Measurements from ENCODE around the gene KCNIP4. TPM values are rescaled to one million over a fixed set of nuclear protein-coding genes. Genes with fewer than 3 reads are reported as not detected.

The KCNIP4 gene
- total and polyA plus RNA-seq, 2 of the 4 experiments (the other 2 are of a cell fraction) = not detected

- no peaks in the 10 kb centered on the region for H3K4me1 ChIP-seq (ENCODE audit: control insufficient read depth, insufficient read depth, low read length)
- no peaks in the 10 kb centered on the region for H3K9me1 ChIP-seq (ENCODE audit: insufficient read depth, low read length)
- ATAC-seq (ENCODE audit: low read depth) (no peak), DNase-seq (no peak)
- H3K4me2 ChIP-seq (ENCODE audit: low read depth, low read length) = no peak overlapping the region
- peaks cover 6% of the 10 kb centered on the region for H3K9me3 ChIP-seq (ENCODE audit: control insufficient read depth, insufficient read depth, low read length)
- no peaks in the 10 kb centered on the region for H4K20me1 ChIP-seq (ENCODE audit: insufficient read depth, low read length)
- H2AFZ ChIP-seq (replicated peaks; ENCODE audit: low read length, poor library complexity) = no peak overlapping the region
- in situ Hi-C loops (cut with MboI; ENCODE audit: low sequenced_read_pairs) = no loop called here
- no peak overlapping the region for H3K4ac ChIP-seq (ENCODE audit: low read depth, low read length)
- no peaks in the 10 kb centered on the region for H3K36me3 ChIP-seq (ENCODE audit: control insufficient read depth, insufficient read depth, low read length)
- no peak overlapping the region for H2AK5ac ChIP-seq (ENCODE audit: low read depth, low read length)
- POLR2A ChIA-PET (ENCODE audit: unreplicated experiment) = no interaction called here
- no peak overlapping the region for H3K56ac ChIP-seq (ENCODE audit: extremely low read depth, insufficient read depth, low read length)
- no CpG with 5 or more reads among the region's 2 CpGs for WGBS, 2 experiments (ENCODE audit: extremely low coverage in 2 of 2, insufficient read length in 1 of 2)
- no peak overlapping the region for H2BK15ac ChIP-seq (ENCODE audit: low read depth, low read length)
- no peak overlapping the region for H2BK120ac ChIP-seq (ENCODE audit: low read depth, low read length)
- H4K91ac ChIP-seq (ENCODE audit: insufficient read depth, low read depth, low read length) = no peak overlapping the region
- H3K14ac ChIP-seq (replicated peaks; ENCODE audit: low read depth, low read length) = no peak overlapping the region
- H3K27me3 ChIP-seq (ENCODE audit: control insufficient read depth, insufficient read depth, low read length) = no peaks in the 10 kb centered on the region
- no peak overlapping the region for H2BK5ac ChIP-seq (ENCODE audit: low read depth, low read length, poor library complexity, severe bottlenecking)
- intact Hi-C loops (cut with micrococcal nuclease) = no loop called here
- CTCF ChIA-PET = no interaction called here
- H3K79me1 ChIP-seq (ENCODE audit: low read depth in 1 of 2, low read length in 2 of 2) = no peaks in the 10 kb centered on the region
- no peak overlapping the region for H3K27ac ChIP-seq (ENCODE audit: insufficient read depth, low read length)
- no peak overlapping the region for H4K5ac ChIP-seq (ENCODE audit: low read depth, low read length)
- dilution Hi-C loops (cut with HindIII; ENCODE audit: low sequenced_read_pairs, unreplicated experiment) = no loop called here
- no TSS peak for BruUV-seq (replicated peaks)
- no peak overlapping the region for H3K9ac ChIP-seq (ENCODE audit: low read depth, low read length)
- no peak overlapping the region for H3K23ac ChIP-seq (ENCODE audit: low read depth, low read length)
- H2AK9ac ChIP-seq (replicated peaks; ENCODE audit: low read depth, low read length, poor library complexity) = no peak overlapping the region
- no peak overlapping the region for H3K18ac ChIP-seq (ENCODE audit: low read depth, low read length)
- H3K4me3 ChIP-seq (ENCODE audit: insufficient read depth, low read depth, low read length) = no peak overlapping the region
- H4K8ac ChIP-seq (ENCODE audit: low read depth in 2 of 2, low read length in 2 of 2) = no peak overlapping the region
- no peak for TF ChIP-seq POLR2A (IDR thresholded peaks at IDR 0.05; ENCODE audit: low read depth, low read length)
- TF ChIP-seq SMC3 (IDR thresholded peaks at IDR 0.05; ENCODE audit: low read depth, low read length) = no peak
- TF ChIP-seq CTCF (conservative IDR thresholded peaks at IDR 0.05; ENCODE audit: low read depth, low read length) = no peak
- TF ChIP-seq NFE2L2 (IDR thresholded peaks at IDR 0.05; ENCODE audit: low read depth, low read length) = no peak
- TF ChIP-seq RFX5 (IDR thresholded peaks at IDR 0.05; ENCODE audit: low read depth, low read length) = no peak
- no peak for TF ChIP-seq USF2 (IDR thresholded peaks at IDR 0.05; ENCODE audit: low read depth, low read length)
- TF ChIP-seq BHLHE40 (IDR thresholded peaks at IDR 0.05; ENCODE audit: low read depth, low read length) = no peak
- TF ChIP-seq CHD1 (IDR thresholded peaks at IDR 0.05; ENCODE audit: low read depth, low read length) = no peak
- no peak for TF ChIP-seq CEBPB (IDR thresholded peaks at IDR 0.05; ENCODE audit: low read depth, low read length)
- TF ChIP-seq MAZ (IDR thresholded peaks at IDR 0.05; ENCODE audit: borderline replicate concordance, low read depth, low read length) = no peak
- no peak for TF ChIP-seq MAFK (IDR thresholded peaks at IDR 0.05; ENCODE audit: low read depth, low read length)
- TF ChIP-seq RAD21 (IDR thresholded peaks at IDR 0.05; ENCODE audit: low read length) = no peak
- no peak for TF ChIP-seq FOS (IDR thresholded peaks at IDR 0.05; ENCODE audit: low read depth, low read length)
- TF ChIP-seq RCOR1 (IDR thresholded peaks at IDR 0.05; ENCODE audit: insufficient replicate concordance, low read length) = no peak
- TF ChIP-seq, protein P1, sequence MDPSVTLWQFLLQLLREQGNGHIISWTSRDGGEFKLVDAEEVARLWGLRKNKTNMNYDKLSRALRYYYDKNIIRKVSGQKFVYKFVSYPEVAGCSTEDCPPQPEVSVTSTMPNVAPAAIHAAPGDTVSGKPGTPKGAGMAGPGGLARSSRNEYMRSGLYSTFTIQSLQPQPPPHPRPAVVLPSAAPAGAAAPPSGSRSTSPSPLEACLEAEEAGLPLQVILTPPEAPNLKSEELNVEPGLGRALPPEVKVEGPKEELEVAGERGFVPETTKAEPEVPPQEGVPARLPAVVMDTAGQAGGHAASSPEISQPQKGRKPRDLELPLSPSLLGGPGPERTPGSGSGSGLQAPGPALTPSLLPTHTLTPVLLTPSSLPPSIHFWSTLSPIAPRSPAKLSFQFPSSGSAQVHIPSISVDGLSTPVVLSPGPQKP (IDR thresholded peaks at IDR 0.05; ENCODE audit: borderline replicate concordance, low read depth, low read length) = no peak
- no peak for TF ChIP-seq MXI1 (IDR thresholded peaks at IDR 0.05; ENCODE audit: borderline replicate concordance, low read depth, low read length)
- no peak overlapping the region for H2BK20ac ChIP-seq (ENCODE audit: low read depth, low read length)
Measured at GRCh38 chr4:21656832-21657231, 291.7 kb downstream of the KCNIP4 start.
